Tibial artery (tissue), 4 donors: ENCODE measurements around the gene WDTC1.
"Not testable (repeated sequence)": the region's sequence is repeated elsewhere in the genome, so short reads cannot be mapped to it uniquely, and the experiment has no call there.

Source experiments
- DNase-seq, 2 donors: peaks; one replicate each; pipeline ENCODE4 v3.0.0-alpha.2; 2019
- H3K27ac ChIP-seq, 2 donors: fragments of 200-600 bp; sonication (generic) in 1 of 2; 1 replicate in 1 of 2; 2 replicates in 1 of 2; pipeline ENCODE4 v1.5.1; 2018 to 2019; ENCODE audit warnings: mild to moderate bottlenecking in 1 of 2
- H3K27me3 ChIP-seq, 2 donors: fragments of 200-600 bp; sonication (generic) in 1 of 2; one replicate each; pipeline versions ENCODE4 v1.5.1 to v1.6.0; 2016 to 2019
- H3K36me3 ChIP-seq, 3 donors: fragments of 200-600 bp; sonication (generic) in 2 of 3; one replicate each; pipeline ENCODE4 v1.5.1; 2016 to 2019; ENCODE audit warnings: mild to moderate bottlenecking in 2 of 3
- H3K4me1 ChIP-seq, 4 donors: fragments of 200-600 bp; sonication (generic) in 2 of 4; 1 replicate in 3 of 4; 2 replicates in 1 of 4; pipeline ENCODE4 v1.5.1; 2016 to 2019
- H3K4me3 ChIP-seq, 2 donors: fragments of 200-600 bp; sonication (generic) in 1 of 2; 1 replicate in 1 of 2; 2 replicates in 1 of 2; pipeline ENCODE4 v1.5.1; 2018 to 2019; ENCODE audit warnings: mild to moderate bottlenecking in 2 of 2
- H3K9me3 ChIP-seq, 3 donors: fragments of 200-600 bp; sonication (generic) in 1 of 3; one replicate each; pipeline ENCODE4 v1.5.1; 2016 to 2019
- intact Hi-C: fragments of 100-400 bp; cut with DNase I; formaldehyde crosslinking; loops from one replicate; pipeline ENCODE4 v1.15.0; 2023; ENCODE audit warnings: low total_unique reads
- TF ChIP-seq, protein P1 (sequence below), 2 experiments: fragments of 200-600 bp in 1 of 2; fragments of 450-650 bp in 1 of 2; IDR thresholded peaks; one replicate each; pipeline ENCODE4 v1.5.1; 2017 to 2019; ENCODE audit warnings: antibody characterized with exemption in 2 of 2, mild to moderate bottlenecking in 1 of 2, moderate library complexity in 1 of 2

Gene WDTC1

DNA sequence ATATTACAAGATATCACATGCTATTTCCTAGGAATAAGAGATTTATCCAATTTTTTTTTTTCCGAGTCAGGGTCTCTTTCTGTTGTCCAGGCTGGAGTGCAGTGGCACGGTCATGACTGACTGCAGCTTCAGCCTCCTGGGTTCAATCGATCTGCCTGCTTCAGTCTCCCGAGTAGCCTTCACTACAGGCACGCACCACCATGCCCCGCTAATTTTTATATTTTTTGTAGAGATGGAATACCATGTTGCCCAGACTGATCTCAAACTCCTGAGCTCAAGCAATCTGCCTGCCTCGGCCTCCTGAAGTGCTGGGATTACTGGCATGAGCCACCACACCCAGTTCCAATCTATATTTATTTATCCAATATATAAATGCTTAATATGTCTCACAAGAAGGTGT is 18.0 kb upstream of the WDTC1 start:
- H3K36me3 ChIP-seq, result no peaks in the 10 kb centered on the region
- DNase-seq, result no peak
- no peaks in the 10 kb centered on the region for H3K4me1 ChIP-seq
- H3K9me3 ChIP-seq, result no peaks in the 10 kb centered on the region
- intact Hi-C loops, result no loop called here
- TF ChIP-seq, protein P1, sequence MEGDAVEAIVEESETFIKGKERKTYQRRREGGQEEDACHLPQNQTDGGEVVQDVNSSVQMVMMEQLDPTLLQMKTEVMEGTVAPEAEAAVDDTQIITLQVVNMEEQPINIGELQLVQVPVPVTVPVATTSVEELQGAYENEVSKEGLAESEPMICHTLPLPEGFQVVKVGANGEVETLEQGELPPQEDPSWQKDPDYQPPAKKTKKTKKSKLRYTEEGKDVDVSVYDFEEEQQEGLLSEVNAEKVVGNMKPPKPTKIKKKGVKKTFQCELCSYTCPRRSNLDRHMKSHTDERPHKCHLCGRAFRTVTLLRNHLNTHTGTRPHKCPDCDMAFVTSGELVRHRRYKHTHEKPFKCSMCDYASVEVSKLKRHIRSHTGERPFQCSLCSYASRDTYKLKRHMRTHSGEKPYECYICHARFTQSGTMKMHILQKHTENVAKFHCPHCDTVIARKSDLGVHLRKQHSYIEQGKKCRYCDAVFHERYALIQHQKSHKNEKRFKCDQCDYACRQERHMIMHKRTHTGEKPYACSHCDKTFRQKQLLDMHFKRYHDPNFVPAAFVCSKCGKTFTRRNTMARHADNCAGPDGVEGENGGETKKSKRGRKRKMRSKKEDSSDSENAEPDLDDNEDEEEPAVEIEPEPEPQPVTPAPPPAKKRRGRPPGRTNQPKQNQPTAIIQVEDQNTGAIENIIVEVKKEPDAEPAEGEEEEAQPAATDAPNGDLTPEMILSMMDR (IDR thresholded peaks at IDR 0.05), result no peak
- no peak overlapping the region for H3K4me3 ChIP-seq
- H3K27me3 ChIP-seq, result no peaks in the 10 kb centered on the region
- no peak overlapping the region for H3K27ac ChIP-seq

DNA sequence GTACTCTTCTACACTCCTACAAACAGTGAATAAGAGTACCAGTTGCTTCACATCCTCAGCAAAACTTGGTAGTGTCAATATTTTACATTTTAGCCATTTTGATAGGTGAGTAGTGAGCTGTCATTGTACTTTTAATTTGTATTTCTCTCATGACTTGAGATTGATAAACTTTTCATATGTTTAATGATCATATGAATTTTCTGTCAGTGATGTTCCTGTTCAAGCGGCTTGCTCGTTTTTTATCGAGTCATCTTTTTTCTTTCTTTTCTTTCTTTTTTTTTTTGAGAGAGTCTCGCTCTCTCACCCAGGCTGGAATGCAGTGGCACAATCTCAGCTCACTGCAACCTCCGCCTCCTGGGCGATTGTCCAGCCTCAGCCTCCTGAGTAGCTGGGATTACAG is 17.0 kb upstream of the WDTC1 start:
- intact Hi-C loops, result no loop called here
- Histone ChIP-seq H3K4me1 (no peaks in the 10 kb centered on the region), H3K36me3 (no peaks in the 10 kb centered on the region), H3K27me3 (no peaks in the 10 kb centered on the region), H3K9me3 (no peaks in the 10 kb centered on the region), H3K27ac (no peak overlapping the region), H3K4me3 (no peak overlapping the region)
- TF ChIP-seq, protein P1 (IDR thresholded peaks at IDR 0.05), result no peak
- no peak for DNase-seq

DNA sequence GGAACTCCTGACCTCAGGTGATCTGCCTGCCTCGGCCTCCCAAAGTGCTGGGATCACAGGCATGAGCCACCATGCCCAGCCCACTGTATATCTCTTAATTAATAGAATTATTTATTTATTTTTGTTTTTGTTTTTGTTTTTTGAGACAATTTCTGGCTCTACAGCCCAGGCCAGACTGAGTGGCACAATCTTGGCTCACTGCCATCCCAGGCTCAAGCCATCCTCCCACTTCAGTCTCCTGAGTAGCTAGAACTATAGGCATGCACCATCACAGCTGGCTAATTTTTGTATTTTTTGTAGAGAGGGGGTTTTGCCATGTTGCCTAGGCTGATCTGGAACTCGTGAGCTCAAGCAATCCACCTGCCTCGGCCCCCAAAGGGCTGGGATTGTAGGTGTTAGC is 15.7 kb upstream of the WDTC1 start:
- DNase-seq, result no peak

DNA sequence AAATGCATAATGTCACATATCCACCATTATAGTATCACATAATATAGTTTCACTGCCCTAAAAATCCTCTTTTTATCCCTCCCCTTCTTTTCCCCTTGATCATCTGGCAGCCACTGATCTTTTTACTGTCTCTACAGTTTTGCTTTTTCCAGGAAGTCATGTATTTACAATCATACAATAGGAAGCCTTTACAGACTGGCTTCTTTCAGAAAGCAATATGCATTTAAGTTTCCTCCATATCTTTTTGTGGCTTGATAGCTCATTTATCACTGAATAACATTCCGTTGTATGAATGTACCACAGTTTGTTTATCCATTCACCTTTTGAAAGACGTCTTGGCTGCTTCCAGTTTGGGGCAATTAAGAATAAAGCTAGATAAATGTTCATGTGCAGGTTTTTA is 14.3 kb upstream of the WDTC1 start:
- Histone ChIP-seq H3K9me3 (no peaks in the 10 kb centered on the region), H3K4me1 (no peaks in the 10 kb centered on the region), H3K4me3 (no peak overlapping the region), H3K36me3 (no peaks in the 10 kb centered on the region), H3K27ac (no peak overlapping the region), H3K27me3 (no peaks in the 10 kb centered on the region)
- DNase-seq, result no peak
- TF ChIP-seq, protein P1 (IDR thresholded peaks at IDR 0.05), result no peak
- intact Hi-C loops, result no loop called here

More for the DNA sequence above, 15.7 kb upstream of the WDTC1 start:
- Histone ChIP-seq H3K36me3 (no peaks in the 10 kb centered on the region), H3K4me1 (no peaks in the 10 kb centered on the region), H3K9me3 (no peaks in the 10 kb centered on the region), H3K27me3 (no peaks in the 10 kb centered on the region), H3K4me3 (no peak overlapping the region), H3K27ac (no peak overlapping the region)
- intact Hi-C loops, result no loop called here
- TF ChIP-seq, protein P1 (IDR thresholded peaks at IDR 0.05), result no peak

DNA sequence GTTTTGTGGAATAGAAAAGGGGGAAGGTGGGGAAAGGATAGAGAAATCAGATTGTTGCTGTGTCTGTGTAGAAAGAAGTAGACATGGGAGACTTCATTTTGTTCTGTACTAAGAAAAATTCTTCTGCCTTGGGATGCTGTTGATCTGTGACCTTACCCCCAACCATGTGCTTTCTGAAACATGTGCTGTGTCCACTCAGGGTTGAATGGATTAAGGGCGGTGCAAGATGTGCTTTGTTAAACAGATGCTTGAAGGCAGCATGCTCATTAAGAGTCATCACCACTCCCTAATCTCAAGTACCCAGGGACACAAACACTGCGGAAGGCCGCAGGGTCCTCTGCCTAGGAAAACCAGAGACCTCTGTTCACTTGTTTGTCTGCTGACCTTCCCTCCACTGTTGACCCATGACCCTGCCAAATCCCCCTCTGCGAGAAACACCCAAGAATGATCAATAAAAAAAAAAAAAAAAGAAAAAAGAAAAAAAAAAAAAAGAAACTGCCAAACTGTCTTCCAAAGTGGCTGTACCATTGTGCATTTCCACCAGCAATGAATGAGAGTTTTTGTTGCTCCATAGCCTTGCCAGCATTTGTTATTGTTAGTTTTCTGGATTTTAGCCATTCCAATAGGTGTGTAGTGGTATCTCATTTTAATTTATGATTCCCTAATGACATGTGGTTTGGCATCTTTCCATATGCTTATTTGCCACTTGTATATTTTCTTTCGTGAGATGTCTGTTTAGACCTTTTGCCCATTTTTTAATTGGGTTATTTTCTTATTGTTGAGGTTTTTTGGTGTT is 13.5 kb upstream of the WDTC1 start:
- intact Hi-C loops, H3K4me3 ChIP-seq, H3K27me3 ChIP-seq, H3K9me3 ChIP-seq, H3K4me1 ChIP-seq, H3K27ac ChIP-seq, DNase-seq, H3K36me3 ChIP-seq: not testable (repeated sequence)

DNA sequence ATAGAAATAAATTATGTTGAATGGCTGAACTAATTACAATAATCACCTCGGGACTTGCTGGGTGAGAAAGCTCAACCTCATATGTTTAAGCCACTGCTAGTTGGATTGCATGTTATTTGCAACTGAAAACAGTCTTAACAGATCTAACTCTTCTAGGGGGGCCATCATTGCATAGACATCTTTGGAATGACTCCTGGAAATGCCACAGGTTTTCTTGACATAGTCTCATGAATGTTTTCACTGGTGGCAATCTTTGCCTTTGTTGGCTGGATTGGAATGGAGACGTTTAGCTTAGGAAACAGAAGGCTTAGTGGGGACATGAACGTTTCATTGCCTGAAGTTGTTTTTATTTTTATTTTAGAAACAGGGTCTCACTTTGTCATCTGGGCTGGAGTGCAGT is 8.8 kb upstream of the WDTC1 start:
- TF ChIP-seq, protein P1 (IDR thresholded peaks at IDR 0.05), result no peak
- Histone ChIP-seq H3K27me3 (no peaks in the 10 kb centered on the region), H3K4me1 (no peaks in the 10 kb centered on the region), H3K4me3 (no peak overlapping the region), H3K36me3 (no peaks in the 10 kb centered on the region), H3K9me3 (no peaks in the 10 kb centered on the region), H3K27ac (no peak overlapping the region)
- no peak for DNase-seq
- intact Hi-C loops, result no loop called here
